Left hindlimb (tissue), 1 donor: Measurements from ENCODE around the gene CD19.

Source experiments
- DNase-seq: peaks from one replicate; pipeline ENCODE4 v3.0.0-alpha.2; 2018

The CD19 gene

DNA sequence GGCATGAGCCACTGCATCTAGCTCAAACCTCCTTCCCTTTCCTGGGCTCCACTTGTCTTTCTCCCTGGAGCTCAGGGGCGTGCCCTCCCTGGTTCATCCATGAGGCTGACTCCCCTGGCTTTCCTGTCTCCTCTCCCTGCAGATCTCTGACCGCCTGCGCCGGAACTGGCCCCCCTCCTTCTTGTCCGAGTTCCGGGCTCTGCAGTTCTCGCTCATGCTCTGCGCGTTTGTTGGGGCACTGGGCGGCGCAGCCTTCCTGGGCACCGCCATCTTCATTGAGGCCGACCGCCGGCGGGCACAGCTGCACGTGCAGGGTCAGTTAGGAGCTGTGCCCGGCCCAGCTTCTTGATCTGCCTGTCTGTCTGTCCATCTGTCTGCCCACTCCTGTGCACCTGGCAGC lies 51.9 kb downstream of the CD19 start:
- DNase-seq, result no peak

DNA sequence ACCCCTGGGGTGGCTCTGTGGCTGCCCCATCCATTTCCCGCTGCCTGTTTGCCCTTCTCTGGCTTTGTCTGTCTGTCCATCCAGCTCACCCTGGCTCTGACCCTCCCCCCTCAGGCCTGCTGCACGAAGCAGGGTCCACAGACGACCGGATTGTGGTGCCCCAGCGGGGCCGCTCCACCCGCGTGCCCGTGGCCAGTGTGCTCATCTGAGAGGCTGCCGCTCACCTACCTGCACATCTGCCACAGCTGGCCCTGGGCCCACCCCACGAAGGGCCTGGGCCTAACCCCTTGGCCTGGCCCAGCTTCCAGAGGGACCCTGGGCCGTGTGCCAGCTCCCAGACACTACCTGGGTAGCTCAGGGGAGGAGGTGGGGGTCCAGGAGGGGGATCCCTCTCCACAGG lies 52.3 kb downstream of the CD19 start:
- no peak for DNase-seq

DNA sequence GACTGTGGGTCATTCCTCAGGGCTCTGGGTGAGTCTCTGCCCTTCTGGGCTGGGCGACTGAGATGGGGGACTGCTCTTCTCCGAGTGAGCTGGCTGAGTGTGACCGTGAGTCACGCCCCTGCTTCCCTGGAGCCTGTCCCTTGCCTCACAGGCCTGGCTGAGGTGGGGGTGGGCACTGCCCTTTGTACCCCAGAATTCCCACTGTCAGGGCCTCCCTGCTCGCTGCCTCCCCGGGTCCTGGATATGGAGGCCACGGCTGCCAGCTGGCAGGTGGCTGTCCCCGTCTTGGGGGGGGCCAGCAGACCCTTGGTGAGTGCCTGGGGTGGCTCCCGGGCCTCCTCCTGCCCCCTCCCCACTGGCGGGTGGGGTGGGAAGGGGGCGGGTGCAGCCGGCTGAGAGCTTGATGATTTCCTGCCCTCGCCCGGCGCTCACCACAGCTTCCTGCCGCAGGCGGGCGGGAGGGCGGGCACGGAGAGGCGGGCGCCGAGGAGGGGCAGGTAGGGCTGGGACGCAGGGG lies 52.9 kb downstream of the CD19 start, which contains the start of gene LAT:
Gene LAT, plus strand, starts transcription at position 434 of the 517 bp plus-strand sequence. CDS start 366 bp downstream, outside the sequence.
- no peak for DNase-seq

DNA sequence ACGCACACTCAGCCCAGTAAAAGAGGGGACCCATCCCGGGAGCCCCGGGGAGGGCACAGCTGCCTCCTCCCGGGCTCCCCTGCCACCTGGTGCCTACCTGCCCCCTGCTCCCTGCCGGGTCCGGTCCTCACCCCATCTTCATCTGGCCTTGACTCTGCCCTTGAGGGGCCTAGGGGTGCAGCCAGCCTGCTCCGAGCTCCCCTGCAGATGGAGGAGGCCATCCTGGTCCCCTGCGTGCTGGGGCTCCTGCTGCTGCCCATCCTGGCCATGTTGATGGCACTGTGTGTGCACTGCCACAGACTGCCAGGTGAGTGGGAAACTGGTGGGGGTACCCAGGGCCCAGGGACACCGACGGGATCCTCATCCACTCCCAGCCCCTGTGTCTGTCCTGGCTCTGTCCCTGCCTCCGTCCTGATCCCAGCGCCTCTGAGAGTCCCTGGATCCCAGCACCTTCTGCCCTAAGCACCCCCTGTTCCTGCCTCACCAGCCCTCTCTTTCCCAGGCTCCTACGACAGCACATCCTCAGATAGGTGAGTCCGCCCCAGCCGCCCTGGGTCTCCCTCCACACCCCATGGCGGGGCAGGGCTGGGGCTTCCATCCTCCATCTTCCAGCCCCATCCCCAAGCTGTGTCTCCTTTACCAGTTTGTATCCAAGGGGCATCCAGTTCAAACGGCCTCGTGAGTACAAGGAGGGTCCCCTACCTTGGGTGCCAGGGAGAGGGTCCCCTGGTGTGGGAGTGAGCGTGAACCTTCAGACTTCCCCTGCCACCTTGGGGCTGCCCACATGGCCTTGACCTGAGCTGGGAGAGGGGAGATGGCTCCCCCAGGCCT lies 53.7 kb downstream of the CD19 start:
- DNase-seq, result no peak

DNA sequence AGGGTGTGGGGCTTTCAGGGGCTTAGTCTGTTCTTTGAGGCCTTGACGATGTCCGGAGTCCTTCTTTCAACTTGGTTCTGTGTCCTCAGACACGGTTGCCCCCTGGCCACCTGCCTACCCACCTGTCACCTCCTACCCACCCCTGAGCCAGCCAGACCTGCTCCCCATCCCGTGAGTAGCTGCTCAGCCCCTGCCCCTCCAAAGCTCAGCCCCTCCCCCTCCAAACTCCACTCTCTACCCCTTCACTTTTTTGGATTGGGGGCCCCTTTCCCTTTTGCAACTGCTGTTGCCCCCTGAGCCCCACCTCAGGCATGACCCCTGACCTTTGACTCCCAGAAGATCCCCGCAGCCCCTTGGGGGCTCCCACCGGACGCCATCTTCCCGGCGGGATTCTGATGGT lies 54.3 kb downstream of the CD19 start:
- no peak for DNase-seq

DNA sequence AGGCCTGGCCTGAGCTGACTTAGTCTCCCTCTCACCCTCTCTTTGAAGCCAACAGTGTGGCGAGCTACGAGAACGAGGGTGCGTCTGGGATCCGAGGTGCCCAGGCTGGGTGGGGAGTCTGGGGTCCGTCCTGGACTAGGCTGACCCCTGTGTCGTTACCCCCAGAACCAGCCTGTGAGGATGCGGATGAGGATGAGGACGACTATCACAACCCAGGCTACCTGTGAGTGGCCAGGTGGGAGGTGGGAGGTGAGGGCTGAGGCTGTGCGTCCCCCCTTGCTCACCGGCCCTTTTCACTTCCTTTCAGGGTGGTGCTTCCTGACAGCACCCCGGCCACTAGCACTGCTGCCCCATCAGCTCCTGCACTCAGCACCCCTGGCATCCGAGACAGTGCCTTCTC lies 54.7 kb downstream of the CD19 start:
- DNase-seq, result no peak

DNA sequence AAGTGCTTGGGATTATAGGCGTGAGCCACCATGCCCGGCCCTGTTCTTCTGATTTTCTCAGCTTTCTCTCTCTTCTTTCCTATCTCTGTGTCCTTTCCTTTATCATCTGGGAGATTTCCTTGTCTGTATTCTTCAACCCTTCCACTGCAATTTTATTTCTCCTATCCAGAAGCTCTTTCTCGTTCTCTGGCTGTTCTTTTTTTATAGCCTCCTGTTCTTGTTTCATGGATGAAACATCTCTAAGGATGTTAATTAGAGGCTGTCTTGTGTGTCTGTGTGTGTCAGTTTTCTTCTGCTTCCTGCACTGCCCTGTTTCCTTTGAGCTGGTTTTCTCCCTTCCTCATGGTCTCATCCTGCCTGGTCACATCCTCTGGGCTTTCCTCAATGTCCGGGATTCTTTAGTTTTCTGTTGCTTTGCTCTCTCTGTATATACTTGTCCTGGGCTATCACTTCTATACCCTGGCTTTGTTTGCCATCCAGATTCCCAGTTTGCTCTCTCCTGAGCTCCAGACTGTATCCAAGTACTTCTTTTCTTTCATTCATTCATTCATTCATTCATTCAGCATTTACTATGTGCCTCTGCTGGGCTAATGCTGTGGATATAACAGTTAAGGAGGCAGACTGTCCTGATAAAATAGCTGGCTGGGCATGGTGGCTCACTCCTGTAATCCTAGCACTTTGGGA lies 55.5 kb downstream of the CD19 start:
- no peak for DNase-seq
